Lower lobe of right lung (tissue), 2 donors: ENCODE measurements around the gene PRMT9. TPM values are rescaled to one million over a fixed set of nuclear protein-coding genes. Genes with fewer than 3 reads are reported as not detected.

Source experiments
- ATAC-seq, 2 donors: fragments of 200-7000 bp; cut with Tn5 transposase; one replicate each; pipeline ENCODE4 v1.9.1; 2020 to 2022; ENCODE audit warnings: mild to moderate bottlenecking in 2 of 2, moderate library complexity in 2 of 2
- DNase-seq: peaks from one replicate; pipeline ENCODE4 v3.0.0-alpha.2; 2020
- H3K27ac ChIP-seq: fragments of 200-600 bp; one replicate; pipeline ENCODE4 v1.8.0; 2022
- H3K27me3 ChIP-seq: fragments of 200-600 bp; one replicate; pipeline ENCODE4 v1.8.0; 2022; ENCODE audit warnings: low read depth
- H3K36me3 ChIP-seq: fragments of 200-600 bp; one replicate; pipeline ENCODE4 v1.8.0; 2022; ENCODE audit warnings: mild to moderate bottlenecking
- H3K4me1 ChIP-seq: fragments of 200-600 bp; one replicate; pipeline ENCODE4 v1.8.0; 2022
- H3K4me3 ChIP-seq: fragments of 200-600 bp; one replicate; pipeline ENCODE4 v1.8.0; 2022; ENCODE audit warnings: mild to moderate bottlenecking
- H3K9me3 ChIP-seq: fragments of 200-600 bp; one replicate; pipeline ENCODE4 v1.8.0; 2022
- CTCF ChIP-seq: fragments of 200-600 bp; IDR thresholded peaks from one replicate; pipeline ENCODE4 v1.8.0; 2022; ENCODE audit warnings: antibody characterized with exemption, mild to moderate bottlenecking
- intact Hi-C: fragments of 100-400 bp; cut with DNase I; formaldehyde crosslinking; loops from one replicate; pipeline ENCODE4 v1.11.0; 2022
- total RNA-seq: library from RNA; stranded (reverse); fragmentation: NEBNext Ultra II Directional; extraction: Animal tissue kit (Norgen Biotek cat#: 25700); gene quantifications from one replicate; pipeline ENCODE4 v1.2.1, GENCODE V29; 2021
- donor health status: DM: no; HTN: yes; CAD: no; lungs with severe emphysema.

The PRMT9 gene
- total RNA-seq, 1 donor from 2014 or later, result 9.4 TPM

GRCh38 chr4:147714575-147715401 is 30.8 kb upstream of the PRMT9 start:
- no peak overlapping the region for H3K27ac ChIP-seq
- H3K9me3 ChIP-seq, result no peaks in the 10 kb centered on the region
- H3K4me3 ChIP-seq, result no peak overlapping the region
- ATAC-seq (no peak), DNase-seq (no peak)
- TF ChIP-seq CTCF, result no peak
- no peaks in the 10 kb centered on the region for H3K36me3 ChIP-seq
- intact Hi-C loops, result no loop called here
- no peaks in the 10 kb centered on the region for H3K27me3 ChIP-seq
- no peaks in the 10 kb centered on the region for H3K4me1 ChIP-seq

GRCh38 chr4:147709999-147710398 is 26.0 kb upstream of the PRMT9 start:
- H3K36me3 ChIP-seq, result no peaks in the 10 kb centered on the region
- H3K9me3 ChIP-seq, result no peaks in the 10 kb centered on the region
- TF ChIP-seq CTCF, result no peak
- H3K27ac ChIP-seq, result no peak overlapping the region
- intact Hi-C loops, result loop anchor here (5.0 kb wide), 1 partner anchor 157 kb away; no protein-coding TSS in a partner anchor
- no peaks in the 10 kb centered on the region for H3K27me3 ChIP-seq
- no peak overlapping the region for H3K4me3 ChIP-seq
- H3K4me1 ChIP-seq, result no peaks in the 10 kb centered on the region
- DNase-seq (no peak), ATAC-seq (no peak)

GRCh38 chr4:147707892-147708672 is 24.1 kb upstream of the PRMT9 start:
- Histone ChIP-seq H3K27me3 (no peaks in the 10 kb centered on the region), H3K27ac (no peak overlapping the region), H3K9me3 (no peaks in the 10 kb centered on the region), H3K4me1 (no peaks in the 10 kb centered on the region), H3K36me3 (no peaks in the 10 kb centered on the region), H3K4me3 (no peak overlapping the region)
- DNase-seq (no peak), ATAC-seq (peak; percentile 81 to 83)
- intact Hi-C loops, result loop anchor here (5.0 kb wide), 1 partner anchor 159 kb away; no protein-coding TSS in a partner anchor
- TF ChIP-seq CTCF, result peak; percentile 86

GRCh38 chr4:147704846-147705245 is 20.9 kb upstream of the PRMT9 start:
- no peaks in the 10 kb centered on the region for H3K9me3 ChIP-seq
- ATAC-seq, result no peak
- intact Hi-C loops, result loop anchor here (5.0 kb wide), 1 partner anchor 162 kb away; no protein-coding TSS in a partner anchor
- no peak overlapping the region for H3K27ac ChIP-seq
- H3K27me3 ChIP-seq, result no peaks in the 10 kb centered on the region
- no peak overlapping the region for H3K4me3 ChIP-seq
- TF ChIP-seq CTCF, result no peak
- no peak for DNase-seq
- no peaks in the 10 kb centered on the region for H3K4me1 ChIP-seq
- H3K36me3 ChIP-seq, result no peaks in the 10 kb centered on the region

- no peaks in the 10 kb centered on the region for H3K27me3 ChIP-seq
- intact Hi-C loops, result no loop called here
- H3K9me3 ChIP-seq, result no peaks in the 10 kb centered on the region
- DNase-seq (no peak), ATAC-seq (no peak)
- no peaks in the 10 kb centered on the region for H3K36me3 ChIP-seq
- H3K4me3 ChIP-seq, result no peak overlapping the region
- no peaks in the 10 kb centered on the region for H3K4me1 ChIP-seq
- no peak for TF ChIP-seq CTCF
- no peak overlapping the region for H3K27ac ChIP-seq
Observed at GRCh38 chr4:147696866-147697265, 12.9 kb upstream of the PRMT9 start.
